GM19099 (cell line): ENCODE measurements around the gene CDRT4.

Experiments
- POLR2A ChIP-seq: IDR thresholded peaks from 3 replicates; pipeline ENCODE4 v1.6.1; 2011; ENCODE audit warnings: low read depth; ENCODE audit not compliant: insufficient read length; ENCODE audit errors: extremely low read depth

The CDRT4 gene

GRCh38 chr17:15453246-15453645, 14.2 kb downstream of the CDRT4 start:
- TF ChIP-seq POLR2A: no peak

- no peak for TF ChIP-seq POLR2A
Observed at GRCh38 chr17:15452746-15453145, 14.7 kb downstream of the CDRT4 start.

DNA sequence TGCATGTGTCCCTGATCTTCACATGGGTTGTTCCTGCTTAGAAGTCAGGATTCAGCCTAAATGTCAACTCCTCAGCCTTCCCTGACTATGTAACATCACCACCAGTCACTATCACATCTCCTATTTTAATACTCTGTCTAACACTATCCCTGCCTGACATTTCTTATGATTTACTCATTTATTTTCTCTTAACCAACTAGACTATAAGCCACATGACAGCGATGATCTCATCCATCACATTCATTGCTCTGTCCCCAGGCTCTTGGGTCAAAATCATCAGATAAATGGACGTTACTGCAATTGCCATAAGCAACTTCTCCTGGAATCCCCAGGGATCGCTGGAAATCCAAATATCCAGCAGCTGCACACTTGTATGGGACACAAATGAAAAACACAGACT, 15.7 kb downstream of the CDRT4 start:
- TF ChIP-seq POLR2A: no peak

DNA sequence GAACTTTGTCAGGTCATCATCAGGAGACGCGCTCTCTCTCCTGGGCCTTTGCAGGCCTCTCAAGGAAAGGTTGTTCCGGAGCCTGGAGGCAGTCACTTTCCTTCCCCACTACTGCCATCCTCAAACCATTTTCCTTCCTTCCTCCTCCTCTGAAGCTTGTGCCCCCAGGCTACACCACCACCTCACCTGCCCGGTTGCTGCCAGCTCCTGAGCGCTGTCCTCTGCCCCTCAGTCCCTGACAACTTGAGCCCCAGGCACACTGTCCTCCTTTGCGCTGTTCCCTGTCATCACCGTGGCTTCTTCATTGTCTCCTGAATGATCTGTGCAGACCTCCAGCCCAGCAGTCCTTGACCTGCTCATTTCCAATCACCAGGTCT, 18.9 kb downstream of the CDRT4 start:
- no peak for TF ChIP-seq POLR2A

DNA sequence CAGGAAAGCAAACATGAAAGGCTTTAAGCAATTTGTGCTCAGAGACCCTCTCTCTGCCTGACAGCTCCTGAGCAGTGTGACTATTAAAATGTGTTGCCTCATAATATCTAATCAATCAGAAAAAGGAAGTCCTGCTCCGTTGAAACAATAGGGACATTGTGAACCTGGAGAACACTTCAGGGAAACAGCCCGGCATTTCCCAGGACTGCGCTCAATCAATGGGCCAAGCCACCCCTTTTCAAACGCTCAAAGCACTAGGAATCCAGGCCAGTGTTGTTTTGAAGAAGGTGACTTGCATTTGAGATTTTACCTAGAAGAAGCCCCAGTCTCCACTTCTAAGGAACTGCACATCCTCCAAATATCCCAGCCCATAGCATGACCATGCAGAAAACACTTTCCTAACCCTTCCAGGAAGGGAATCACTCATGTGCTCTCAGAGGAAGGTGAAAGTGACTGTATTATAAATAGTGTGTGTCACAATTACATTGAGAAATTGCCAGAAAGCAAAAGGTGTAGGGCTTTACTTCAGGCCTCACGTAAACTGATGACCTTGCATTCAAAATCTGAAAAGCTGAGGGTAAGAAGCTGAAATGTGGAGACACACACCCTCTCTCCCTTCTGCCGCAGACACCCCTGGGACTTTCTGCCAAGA, 19.4 kb downstream of the CDRT4 start:
- TF ChIP-seq POLR2A: no peak

DNA sequence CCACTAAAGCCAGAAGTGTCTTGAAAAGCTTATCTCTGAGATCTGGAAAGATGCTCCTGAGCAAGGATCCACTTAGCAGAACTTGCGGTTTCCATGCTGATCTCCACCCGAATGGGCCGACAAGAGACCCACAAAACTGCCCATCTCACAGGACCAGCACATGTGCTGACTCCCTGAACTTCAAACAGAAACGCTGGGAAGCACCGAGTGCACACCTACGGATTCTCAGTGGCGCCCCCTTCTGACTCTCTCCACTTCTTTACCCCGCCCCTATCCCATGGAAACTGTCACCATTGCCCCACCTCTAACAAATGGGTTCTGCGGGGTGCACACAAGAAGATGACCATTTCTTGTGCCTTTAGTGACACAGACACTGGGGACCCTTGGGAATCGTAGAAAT, 21.4 kb downstream of the CDRT4 start:
- no peak for TF ChIP-seq POLR2A

- no peak for TF ChIP-seq POLR2A
Observed at GRCh38 chr17:15444805-15445204, 22.6 kb downstream of the CDRT4 start.

DNA sequence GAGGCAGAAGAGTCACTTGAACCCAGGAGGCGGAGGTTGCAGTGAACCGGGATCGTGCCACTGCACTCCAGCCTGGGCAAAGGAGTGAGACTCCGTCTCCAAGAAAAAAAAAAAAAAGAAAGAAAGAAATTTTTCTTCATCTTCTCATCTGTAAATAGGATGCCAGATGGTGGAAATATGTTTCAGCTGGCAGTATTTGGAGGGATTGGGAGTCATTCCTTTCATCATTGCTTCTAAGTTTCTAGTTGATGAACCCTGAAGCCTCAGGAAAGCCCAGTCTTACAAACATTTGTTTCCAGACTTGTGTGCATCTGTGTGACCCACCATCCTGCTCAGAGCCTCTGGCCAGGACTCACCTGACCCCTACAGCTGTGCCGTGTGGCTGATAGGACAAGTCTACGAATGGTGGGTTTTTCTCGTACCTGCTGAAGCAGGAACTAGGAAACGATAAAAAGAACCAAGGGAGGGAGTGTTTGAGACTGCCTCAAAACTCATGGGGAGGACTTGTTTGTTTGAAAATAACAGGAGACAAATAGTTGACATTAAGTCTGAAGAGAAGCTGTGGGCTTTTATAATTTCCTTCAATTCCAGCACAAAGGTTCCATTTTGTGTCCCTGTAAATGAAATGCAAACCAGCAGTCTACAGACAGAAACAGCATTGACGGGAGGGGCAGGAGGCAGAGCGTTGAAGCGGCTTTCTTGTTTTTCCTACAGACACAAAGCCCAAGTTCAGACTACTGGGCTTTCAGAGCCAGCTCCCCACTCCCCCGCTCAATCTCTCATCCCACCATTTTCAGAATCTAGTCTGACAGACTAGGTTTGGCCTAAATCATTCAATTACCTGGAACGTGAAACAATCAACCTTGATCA, 24.9 kb downstream of the CDRT4 start:
- no peak for TF ChIP-seq POLR2A

GRCh38 chr17:15441315-15441714, 26.1 kb downstream of the CDRT4 start:
- no peak for TF ChIP-seq POLR2A

DNA sequence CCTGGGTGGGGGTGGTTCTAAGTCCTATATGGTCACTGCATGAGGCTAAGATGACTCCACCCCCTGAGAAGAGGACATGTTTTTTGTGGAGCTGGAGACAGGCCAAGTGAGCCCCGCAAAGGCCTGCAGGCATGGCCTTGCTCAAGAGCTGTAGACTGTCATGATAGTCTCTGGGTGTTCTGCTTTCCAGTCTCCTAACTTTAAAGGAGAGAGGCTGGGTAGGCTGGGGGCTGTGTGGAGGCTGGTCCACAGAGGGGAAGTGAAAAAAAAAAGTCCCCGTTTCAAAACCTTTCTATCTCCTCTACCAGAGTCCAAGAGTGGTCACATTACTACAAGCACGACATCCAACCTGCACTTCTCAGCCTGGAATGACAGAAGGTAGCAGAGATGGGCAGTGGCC, 27.1 kb downstream of the CDRT4 start:
- no peak for TF ChIP-seq POLR2A

DNA sequence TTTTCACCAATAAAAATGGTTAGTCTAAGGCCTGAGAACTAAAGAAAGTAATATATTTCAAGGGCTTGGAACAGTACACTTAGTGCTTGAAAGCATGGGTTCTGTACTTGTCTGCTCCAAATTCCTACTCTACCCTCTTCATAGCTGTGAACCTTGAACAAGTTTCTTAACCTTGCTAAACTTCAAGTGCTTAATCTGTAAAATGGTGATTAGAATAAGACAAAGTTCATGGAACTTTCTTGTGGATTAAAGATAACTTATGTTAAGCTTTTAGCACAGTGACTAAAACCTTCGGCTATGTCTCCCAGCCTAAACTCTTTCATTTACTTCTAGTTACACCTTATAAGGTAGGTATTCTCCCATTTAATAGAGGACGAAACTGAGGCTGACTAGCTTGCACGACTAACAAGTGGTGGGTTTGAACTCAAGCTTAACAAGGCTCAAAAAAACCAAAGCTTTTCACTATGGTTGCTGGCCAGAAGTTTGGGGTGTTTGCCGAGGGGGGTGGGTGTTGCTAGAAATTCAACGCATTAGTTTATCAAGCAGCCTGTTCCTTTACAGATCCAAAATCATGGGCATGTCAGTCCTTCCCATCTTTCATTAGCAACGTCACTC, 28.8 kb downstream of the CDRT4 start:
- TF ChIP-seq POLR2A: no peak

DNA sequence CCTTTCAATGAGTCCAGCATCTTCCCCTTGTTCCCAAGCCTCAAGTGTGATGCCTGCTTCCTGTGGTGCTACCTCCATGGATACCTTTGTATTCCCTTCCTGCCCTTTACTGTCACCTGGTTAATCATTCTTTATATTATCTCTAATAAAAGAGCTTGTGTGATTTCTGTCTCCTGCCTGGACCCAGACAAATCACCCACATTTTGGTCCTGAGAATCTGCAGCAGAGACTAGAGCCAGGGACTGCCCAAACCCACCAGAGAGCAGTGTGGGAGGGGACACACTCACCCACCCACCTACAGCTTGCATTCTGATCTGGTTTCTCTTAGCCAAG, 30.2 kb downstream of the CDRT4 start:
- TF ChIP-seq POLR2A: no peak

DNA sequence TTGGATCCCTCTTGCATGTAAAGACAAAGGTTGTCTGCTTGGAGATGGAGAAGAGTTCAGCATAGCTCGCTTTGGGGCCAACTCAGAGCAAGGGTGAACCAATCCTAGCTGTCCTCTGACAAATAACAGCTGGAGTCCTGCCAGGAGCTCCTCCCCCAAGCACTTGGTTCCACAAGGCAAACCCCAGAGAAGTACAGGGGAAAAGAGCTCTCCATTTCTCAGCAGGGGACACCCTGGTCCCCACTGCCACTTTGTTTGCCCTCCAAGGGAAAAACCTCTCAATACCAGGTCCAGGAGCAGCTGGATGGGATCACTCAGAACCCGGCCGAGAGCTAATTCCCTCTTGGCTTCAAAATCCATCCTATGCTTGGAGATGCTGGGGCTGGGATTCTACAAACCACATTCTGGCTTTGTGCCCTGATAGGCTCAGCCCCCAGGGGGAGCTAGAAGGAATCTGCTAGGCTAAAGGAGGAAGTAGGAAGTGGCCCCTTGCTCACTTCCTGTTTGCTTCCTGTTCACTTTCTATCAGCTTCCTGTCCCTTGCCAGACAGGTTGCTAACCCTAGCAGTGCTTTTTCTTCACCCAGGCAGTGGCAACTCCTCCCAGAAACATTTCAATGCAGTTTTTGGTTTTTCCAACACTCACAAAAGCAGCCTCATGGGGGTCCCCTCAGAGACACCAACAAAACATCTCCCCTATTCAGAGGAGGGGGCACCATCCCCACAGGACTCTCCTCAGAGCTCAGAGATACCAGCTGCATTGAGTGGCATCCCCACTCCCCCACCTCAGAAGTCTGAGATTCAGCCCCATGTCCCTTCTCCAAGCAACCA, 30.7 kb downstream of the CDRT4 start:
- no peak for TF ChIP-seq POLR2A

- TF ChIP-seq POLR2A: no peak
Observed at GRCh38 chr17:15434956-15435355, 32.5 kb downstream of the CDRT4 start.
